NCI-H2107 treated with DMSO at 0.1 percent for 48 hours (cell line): ENCODE data around the gene NXPH4.
A peak's percentile ranks its signal among the peaks of the same experiment; 100 is the strongest.

Experiments
- DNase-seq: peaks from one replicate; lab custom pipeline; 2025; ENCODE audit not compliant: unreplicated experiment; lab: John Stamatoyannopoulos, UW

The NXPH4 gene

GRCh38 chr12:57218030-57218853 lies 1.6 kb downstream of the NXPH4 start:
- DNase-seq = no peak

GRCh38 chr12:57219205-57219992 lies 2.8 kb downstream of the NXPH4 start:
- no peak for DNase-seq

GRCh38 chr12:57219993-57220754 lies 3.6 kb downstream of the NXPH4 start:
- DNase-seq = no peak

- no peak for DNase-seq
Measured at GRCh38 chr12:57220770-57221168, 4.2 kb downstream of the NXPH4 start.

GRCh38 chr12:57221169-57221917 lies 4.7 kb downstream of the NXPH4 start:
- DNase-seq = no peak

GRCh38 chr12:57222286-57223190 lies 5.9 kb downstream of the NXPH4 start:
- DNase-seq = no peak

- no peak for DNase-seq
Measured at GRCh38 chr12:57223191-57224165, 6.9 kb downstream of the NXPH4 start.

GRCh38 chr12:57224278-57224972 lies 7.8 kb downstream of the NXPH4 start:
- no peak for DNase-seq

- DNase-seq = no peak
Measured at GRCh38 chr12:57224973-57225679, 8.5 kb downstream of the NXPH4 start.

GRCh38 chr12:57225680-57226210 lies 9.2 kb downstream of the NXPH4 start:
- no peak for DNase-seq

- no peak for DNase-seq
Measured at GRCh38 chr12:57226588-57227314, 10.2 kb downstream of the NXPH4 start.

GRCh38 chr12:57227315-57228115 lies 10.9 kb downstream of the NXPH4 start:
- DNase-seq = no peak

- DNase-seq = no peak
Measured at GRCh38 chr12:57229046-57229633, 12.5 kb downstream of the NXPH4 start.

- DNase-seq = peak; percentile 96
Measured at GRCh38 chr12:57229634-57230380, 13.2 kb downstream of the NXPH4 start, which contains the start of gene SHMT2. Gene SHMT2 (plus strand): TSS chr12:57229711. CDS start chr12:57229779, 68 bp downstream.
